ENCODE measurements around the gene LMX1B. TPM values are rescaled to one million over a fixed set of nuclear protein-coding genes. Genes with fewer than 3 reads are reported as not detected.

Gene LMX1B
- total RNA-seq, 1 experiment from 2014 or later = 11.3 TPM

DNA sequence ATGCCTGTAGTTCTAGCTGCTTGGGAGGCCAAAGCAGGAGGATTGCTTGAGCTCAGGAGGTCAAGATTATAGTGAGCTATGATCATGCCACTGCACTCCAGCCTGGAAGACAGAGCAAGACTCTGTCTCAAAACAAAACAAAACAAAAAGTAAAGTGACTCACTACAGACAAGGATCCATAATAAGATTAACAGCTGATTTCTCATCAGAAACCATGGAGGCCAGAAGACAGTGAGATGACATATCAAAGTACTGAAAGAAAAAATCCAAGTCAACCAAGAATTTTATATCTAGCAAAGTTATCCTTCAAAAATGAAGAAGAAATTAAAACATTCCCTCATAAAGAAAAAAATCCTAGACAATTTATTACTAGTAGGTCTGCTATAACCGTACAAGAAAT lies 121.8 kb downstream of the LMX1B start:
- Histone ChIP-seq H3K4me3 (replicated peaks in 1 of 2; ENCODE audit: low read depth in 1 of 2, low read length in 2 of 2) (no peak overlapping the region), H3K4me1 (ENCODE audit: control insufficient read depth in 1 of 2, insufficient read depth in 2 of 2, low read length in 2 of 2) (no peaks in the 10 kb centered on the region), H3K36me3 (ENCODE audit: control insufficient read depth in 1 of 2, insufficient read depth in 2 of 2, low read length in 2 of 2) (no peaks in the 10 kb centered on the region), H3K27me3 (ENCODE audit: insufficient read depth, low read length) (no peaks in the 10 kb centered on the region), H2AFZ (ENCODE audit: low read depth, low read length, poor library complexity, severe bottlenecking) (no peak overlapping the region), H3K9me2 (ENCODE audit: insufficient read depth) (no peaks in the 10 kb centered on the region), H3K9ac (ENCODE audit: low read length) (no peak overlapping the region), H3K9me3 (ENCODE audit: control insufficient read depth in 1 of 2, insufficient read depth in 1 of 2, low read depth in 1 of 2, low read length in 2 of 2) (peaks cover 6 to 12% of the 10 kb centered on the region in 2 experiments), H4K20me1 (ENCODE audit: insufficient read depth) (no peaks in the 10 kb centered on the region), H3K79me2 (ENCODE audit: insufficient read depth, low read length) (no peaks in the 10 kb centered on the region), H3K4me2 (ENCODE audit: low read length) (no peak overlapping the region), H3K27ac (ENCODE audit: low read depth, low read length) (no peak overlapping the region)
- ATAC-seq (no peak), DNase-seq (ENCODE audit: low read depth, low spot score) (no peak)
- CTCF ChIA-PET = no interaction called here
- TF ChIP-seq ZNF274 (IDR thresholded peaks at IDR 0.05; ENCODE audit: low read depth, low read length) = no peak
- TF ChIP-seq, protein P1, sequence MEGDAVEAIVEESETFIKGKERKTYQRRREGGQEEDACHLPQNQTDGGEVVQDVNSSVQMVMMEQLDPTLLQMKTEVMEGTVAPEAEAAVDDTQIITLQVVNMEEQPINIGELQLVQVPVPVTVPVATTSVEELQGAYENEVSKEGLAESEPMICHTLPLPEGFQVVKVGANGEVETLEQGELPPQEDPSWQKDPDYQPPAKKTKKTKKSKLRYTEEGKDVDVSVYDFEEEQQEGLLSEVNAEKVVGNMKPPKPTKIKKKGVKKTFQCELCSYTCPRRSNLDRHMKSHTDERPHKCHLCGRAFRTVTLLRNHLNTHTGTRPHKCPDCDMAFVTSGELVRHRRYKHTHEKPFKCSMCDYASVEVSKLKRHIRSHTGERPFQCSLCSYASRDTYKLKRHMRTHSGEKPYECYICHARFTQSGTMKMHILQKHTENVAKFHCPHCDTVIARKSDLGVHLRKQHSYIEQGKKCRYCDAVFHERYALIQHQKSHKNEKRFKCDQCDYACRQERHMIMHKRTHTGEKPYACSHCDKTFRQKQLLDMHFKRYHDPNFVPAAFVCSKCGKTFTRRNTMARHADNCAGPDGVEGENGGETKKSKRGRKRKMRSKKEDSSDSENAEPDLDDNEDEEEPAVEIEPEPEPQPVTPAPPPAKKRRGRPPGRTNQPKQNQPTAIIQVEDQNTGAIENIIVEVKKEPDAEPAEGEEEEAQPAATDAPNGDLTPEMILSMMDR (IDR thresholded peaks at IDR 0.05 in 2 of 3, conservative IDR thresholded peaks at IDR 0.05 in 1 of 3; ENCODE audit: borderline replicate concordance in 1 of 3, insufficient read depth in 1 of 3, low read depth in 2 of 3, low read length in 2 of 3) = no peak
- TF ChIP-seq RAD21 (IDR thresholded peaks at IDR 0.05; ENCODE audit: low read depth) = no peak
- TF ChIP-seq EZH2phosphoT487 (IDR thresholded peaks at IDR 0.05; ENCODE audit: borderline replicate concordance) = no peak
- TF ChIP-seq CBX3 (IDR thresholded peaks at IDR 0.05; ENCODE audit: low read depth) = peak; percentile 69
- BruUV-seq (replicated peaks) = no TSS peak
- intact Hi-C loops (cut with micrococcal nuclease) = no loop called here
- POLR2A ChIA-PET = no interaction called here
- RAD21 ChIA-PET (ENCODE audit: low non-redundant PET in 1 of 2, low total read pairs in 2 of 2, uncharacterized antibody in 2 of 2, unreplicated experiment in 2 of 2) = no interaction called here

GRCh38 chr9:126738553-126738952 lies 124.8 kb downstream of the LMX1B start:
- Histone ChIP-seq H2AFZ (ENCODE audit: low read depth, low read length, poor library complexity, severe bottlenecking) (no peak overlapping the region), H3K27me3 (ENCODE audit: insufficient read depth, low read length) (no peaks in the 10 kb centered on the region), H3K4me3 (replicated peaks in 1 of 2; ENCODE audit: low read depth in 1 of 2, low read length in 2 of 2) (no peak overlapping the region), H3K4me1 (ENCODE audit: control insufficient read depth in 1 of 2, insufficient read depth in 2 of 2, low read length in 2 of 2) (no peaks in the 10 kb centered on the region), H3K9me2 (ENCODE audit: insufficient read depth) (no peaks in the 10 kb centered on the region), H3K79me2 (ENCODE audit: insufficient read depth, low read length) (no peaks in the 10 kb centered on the region), H3K36me3 (ENCODE audit: control insufficient read depth in 1 of 2, insufficient read depth in 2 of 2, low read length in 2 of 2) (no peaks in the 10 kb centered on the region), H4K20me1 (ENCODE audit: insufficient read depth) (no peaks in the 10 kb centered on the region), H3K4me2 (ENCODE audit: low read length) (no peak overlapping the region), H3K9ac (ENCODE audit: low read length) (no peak overlapping the region), H3K27ac (ENCODE audit: low read depth, low read length) (no peak overlapping the region), H3K9me3 (ENCODE audit: control insufficient read depth in 1 of 2, insufficient read depth in 1 of 2, low read depth in 1 of 2, low read length in 2 of 2) (peaks cover 6 to 12% of the 10 kb centered on the region in 2 experiments)
- ChIA-PET POLR2A (no interaction called here), CTCF (no interaction called here), RAD21 (ENCODE audit: low non-redundant PET in 1 of 2, low total read pairs in 2 of 2, uncharacterized antibody in 2 of 2, unreplicated experiment in 2 of 2) (no interaction called here)
- DNase-seq (ENCODE audit: low read depth, low spot score) (no peak), ATAC-seq (no peak)
- no peak for TF ChIP-seq CBX3 (IDR thresholded peaks at IDR 0.05; ENCODE audit: low read depth)
- intact Hi-C loops (cut with micrococcal nuclease) = no loop called here
- BruUV-seq (replicated peaks) = no TSS peak

Measured in HCT116 (cell line).